SKM-1 (cell line): ENCODE results near the gene ZG16B.
A peak's percentile ranks its signal among the peaks of the same experiment; 100 is the strongest.

Experiments
- DNase-seq: peaks from one replicate; lab custom pipeline; 2025; ENCODE audit not compliant: unreplicated experiment; lab: John Stamatoyannopoulos, UW

The ZG16B gene, protein sequence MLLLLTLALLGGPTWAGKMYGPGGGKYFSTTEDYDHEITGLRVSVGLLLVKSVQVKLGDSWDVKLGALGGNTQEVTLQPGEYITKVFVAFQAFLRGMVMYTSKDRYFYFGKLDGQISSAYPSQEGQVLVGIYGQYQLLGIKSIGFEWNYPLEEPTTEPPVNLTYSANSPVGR

DNA sequence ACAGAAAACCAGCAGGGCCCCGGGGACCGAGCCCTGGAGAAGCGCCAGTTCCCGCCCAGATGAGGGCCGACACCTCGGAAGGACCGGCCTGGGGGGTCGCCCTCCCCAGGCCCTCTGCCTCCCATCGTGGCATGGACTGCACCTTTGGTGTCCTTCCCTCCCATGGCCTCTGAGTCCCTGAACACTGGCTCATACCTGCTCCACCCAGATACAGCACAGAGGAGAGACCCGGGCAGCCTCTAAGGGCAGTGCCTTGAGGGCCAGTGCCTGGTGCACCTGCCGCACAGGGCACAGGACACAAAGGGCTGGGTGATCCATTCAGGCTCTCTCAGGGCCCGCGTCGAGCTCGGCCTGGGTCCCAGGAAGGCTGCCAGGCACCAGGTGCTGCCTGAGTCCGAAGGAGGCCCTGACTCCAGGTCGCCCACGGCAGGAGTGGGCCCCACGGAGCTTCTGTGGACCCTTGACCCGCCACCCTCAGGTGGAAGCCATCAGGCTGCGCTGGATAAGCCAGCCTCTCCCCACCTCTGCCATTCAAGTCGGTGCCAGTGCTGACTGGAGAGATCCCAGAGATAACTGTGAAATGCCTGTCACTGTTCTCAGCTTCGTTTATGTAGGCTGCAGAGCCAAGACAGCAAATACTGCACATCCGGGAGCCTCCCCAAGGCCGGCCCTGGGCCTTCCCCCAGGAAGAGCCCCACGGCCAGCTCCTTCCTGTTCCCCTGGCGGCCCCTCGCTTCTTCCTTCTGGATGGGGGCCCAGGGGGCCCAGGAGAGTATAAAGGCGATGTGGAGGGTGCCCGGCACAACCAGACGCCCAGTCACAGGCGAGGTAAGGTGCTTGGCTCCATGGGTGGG lies at the start of gene ZG16B:
ZG16B (plus strand) TSS at position 803 of the 854 bp plus-strand sequence. CDS start 139 bp downstream, outside the sequence.
- DNase-seq, result no peak

DNA sequence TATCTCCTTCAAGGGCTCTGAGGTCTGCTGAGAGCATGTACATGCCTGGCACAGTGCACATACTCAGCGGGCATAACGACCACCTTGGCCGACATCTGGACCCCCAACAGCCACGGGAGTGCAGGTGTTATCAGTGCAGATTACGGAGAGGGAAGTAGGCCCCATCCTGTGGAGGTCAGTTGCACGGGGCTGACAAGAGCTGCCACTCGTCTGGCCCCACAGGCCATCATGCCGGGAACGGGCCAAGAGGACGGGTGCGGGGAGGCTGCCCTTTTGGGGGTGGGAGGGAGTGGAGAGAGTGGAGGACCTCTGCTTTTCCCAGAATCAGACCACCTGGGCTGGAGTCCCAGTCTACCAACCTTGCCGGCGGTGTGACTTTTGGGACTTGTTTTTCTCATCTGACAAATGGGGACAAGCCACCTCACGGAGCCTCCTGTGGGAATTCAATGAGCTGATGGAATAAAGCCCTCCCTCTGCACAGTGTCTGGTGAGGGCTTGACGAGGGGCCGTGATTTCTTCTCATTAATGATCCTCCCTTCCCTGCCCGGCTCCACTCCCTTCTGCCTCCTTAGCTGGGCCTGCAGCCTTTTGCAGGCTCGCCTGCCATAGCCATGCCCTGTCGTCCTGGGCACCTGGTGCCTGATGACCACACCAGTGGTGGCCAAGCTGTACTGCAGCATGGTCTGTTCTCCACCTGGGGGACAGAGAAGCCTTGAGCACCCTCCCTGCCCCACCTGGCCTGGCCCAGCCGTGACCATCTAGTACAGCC lies 47.3 kb upstream of the ZG16B start:
- DNase-seq, result no peak

DNA sequence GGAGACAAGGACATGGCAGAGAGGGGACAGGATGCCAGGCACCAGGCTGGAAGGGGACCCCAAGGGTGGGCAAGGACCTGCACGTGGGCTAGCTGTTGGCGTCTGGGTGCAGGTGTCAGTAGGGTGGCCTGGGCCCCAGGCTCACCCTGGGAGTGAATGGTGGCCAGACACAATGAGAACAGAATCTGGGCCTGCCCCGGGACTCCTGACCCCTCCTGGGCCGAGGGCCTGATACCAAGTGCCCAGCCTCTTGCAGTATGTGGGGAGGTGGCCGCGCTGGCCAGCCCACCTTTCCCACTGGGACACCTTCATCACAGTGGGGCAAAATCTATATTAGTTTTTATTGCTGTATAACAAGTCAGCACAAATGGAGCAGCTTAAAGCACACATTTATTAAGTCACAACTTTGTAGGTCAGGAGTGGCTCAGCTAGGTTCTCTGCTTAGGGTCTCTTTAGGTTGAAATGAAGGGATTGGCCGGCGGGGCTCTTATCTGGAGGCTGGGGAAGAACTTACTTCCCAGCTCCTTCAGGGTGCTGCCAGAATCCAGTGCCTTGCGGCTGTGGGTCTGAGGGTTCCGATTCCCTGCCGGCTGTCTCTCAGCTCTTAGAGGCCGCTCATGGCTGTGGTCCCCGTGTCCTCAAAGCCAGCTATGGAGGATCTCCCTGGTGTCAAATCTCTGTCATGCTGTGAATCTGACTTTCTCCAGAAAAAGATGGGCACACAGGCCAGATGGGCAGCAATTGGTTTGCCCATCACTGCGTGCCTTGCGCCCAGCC lies 46.3 kb upstream of the ZG16B start:
- DNase-seq, result no peak

DNA sequence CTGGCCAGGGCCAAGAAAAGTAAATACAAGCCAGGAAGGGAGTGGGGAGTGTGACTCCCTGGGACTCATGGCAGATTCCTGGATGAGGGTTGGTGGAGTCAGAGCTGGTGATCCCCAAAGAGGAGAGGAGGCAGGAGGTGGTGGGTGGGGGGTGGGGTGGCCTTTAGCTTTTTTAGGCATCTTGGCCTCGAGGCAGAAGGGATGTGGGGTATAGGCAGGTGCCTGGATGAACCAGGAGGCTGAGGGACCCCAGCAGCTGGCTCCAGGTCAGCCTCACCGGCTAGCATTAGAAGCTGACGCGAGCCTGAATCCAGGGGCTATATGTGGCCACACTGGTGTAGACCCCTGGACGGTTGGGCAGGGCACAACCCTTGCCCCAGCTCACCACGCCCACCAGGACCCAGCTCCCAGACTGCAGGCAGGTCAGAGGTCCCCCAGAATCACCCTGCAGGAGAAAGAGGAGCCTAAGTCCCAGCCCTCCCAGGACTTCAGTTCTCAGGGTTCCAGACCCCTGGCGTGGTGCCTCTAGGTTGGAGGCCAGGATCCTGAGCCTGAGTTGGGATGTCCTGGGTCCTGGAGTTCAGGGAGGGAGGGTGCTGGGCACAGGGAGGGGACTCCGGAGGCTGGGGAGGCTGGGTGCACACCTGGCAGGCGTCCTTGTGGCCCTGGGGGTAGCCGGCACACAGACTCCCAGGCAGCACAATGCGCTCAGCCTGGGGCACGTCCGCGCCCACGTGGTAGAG lies 45.6 kb upstream of the ZG16B start:
- DNase-seq, result no peak

DNA sequence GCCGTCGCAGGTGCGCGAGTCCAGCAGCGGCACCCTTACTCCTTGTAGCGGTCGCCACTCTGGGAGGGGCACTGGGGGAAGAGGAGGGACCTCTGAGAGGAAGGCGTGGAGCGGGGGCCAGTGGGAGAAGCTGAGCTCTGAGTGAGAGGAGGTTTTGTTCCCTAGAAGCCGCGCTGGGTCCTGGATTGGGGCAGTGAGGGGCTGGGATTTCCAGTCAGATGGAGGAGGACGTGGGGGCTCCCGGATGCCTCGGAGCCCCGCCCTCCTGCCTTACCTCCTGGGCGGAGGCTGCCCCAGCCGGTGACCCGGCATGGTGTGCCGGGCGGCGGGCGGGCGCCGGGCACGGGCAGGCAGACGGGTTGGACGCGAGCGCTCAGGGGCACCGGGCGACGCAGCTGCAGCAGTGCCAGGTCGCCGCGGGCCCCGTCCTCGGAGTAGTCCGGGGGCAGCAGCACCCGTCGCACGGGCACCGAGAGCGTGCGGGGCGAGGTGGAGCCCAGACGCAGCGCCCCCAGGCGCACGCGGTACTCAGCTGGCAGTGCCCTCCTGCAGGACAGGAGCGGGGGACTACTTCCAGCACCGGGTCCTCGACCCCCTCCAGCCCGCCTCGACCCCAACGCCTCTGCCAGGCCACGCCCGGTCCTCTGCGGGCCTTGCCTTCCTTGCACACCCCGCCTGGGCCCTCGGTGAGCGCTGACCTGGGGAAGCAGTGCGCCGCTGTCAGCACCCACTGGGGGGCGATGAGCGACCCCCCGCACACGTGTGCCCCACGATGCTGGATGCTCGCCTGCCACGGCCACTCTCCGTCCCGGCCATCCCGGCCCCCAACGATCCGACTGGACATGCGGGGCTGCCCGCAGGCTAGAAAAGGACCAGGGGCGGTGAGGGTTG lies 44.8 kb upstream of the ZG16B start:
- no peak for DNase-seq

DNA sequence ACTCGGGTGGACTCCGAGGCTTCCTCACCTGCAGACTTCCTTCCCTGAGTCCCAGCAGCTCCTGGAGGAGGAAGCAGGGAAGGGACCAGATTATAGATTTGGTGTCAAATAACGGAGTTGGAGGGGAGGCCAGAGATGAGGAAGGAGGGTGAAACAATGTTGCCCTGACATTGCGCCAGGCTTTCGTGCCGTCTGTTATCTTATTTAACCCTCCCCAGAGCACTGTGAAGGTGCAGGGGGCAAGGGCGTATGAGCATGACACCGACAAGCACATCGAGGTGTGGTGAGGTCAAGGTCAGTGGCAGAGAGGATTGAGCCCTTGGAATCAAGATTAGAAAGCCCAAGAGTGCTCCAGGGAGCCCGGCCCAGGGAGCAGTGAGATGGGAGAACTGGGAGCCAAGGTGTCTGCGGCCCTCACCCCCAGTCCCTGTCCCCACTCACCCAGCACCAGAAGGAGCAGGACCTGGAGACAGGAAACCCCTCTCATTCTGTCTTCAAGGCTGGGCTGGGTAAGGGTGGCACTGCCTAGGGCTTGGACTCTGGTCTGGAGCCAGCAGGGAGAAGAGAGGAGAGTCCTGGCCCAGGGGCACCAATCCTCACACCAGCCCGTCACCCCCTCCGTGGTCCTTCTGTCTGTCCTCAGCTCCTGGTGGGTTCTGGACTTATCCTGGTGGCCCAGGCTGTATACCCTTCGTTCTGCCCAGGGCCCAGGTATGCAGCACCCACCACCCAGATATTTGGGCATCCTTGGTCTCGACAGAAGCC lies 43.9 kb upstream of the ZG16B start:
- DNase-seq, result no peak

DNA sequence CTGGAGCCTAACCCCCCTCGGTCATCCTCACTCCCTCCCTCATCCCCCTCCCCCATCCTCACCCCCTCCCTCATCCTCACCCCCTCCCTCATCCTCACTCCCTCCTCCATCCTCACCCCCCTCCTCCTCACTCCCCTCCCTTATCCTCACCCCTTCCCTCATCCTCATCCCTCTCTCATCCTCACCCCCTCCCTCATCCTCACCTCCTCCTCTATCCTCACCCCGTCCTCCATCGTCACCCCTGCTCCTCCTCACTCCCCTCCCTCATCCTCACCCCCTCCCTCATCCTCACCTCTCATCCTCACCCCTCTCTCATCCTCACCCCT lies 43.3 kb upstream of the ZG16B start:
- DNase-seq, result no peak

DNA sequence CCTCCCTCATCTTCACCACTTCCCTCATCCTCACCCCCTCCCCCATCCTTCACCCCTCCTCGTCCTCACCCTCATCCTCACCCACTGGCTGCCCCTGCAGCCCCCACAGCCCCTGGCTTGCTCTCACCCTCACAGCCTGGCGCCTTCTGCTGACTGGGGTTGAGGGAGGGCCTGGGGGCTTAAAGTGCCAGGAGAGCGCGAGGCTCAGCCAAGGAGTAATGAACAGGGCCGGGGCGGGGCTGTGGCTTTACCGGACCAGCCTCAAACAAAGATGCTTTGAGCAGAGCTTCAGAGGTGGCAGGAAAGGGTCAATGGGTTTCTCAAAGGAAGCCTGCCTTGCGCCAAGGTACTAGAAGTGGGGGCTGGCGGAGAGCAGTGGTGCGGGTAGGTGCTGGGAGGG lies 42.7 kb upstream of the ZG16B start, which contains the start of gene PRSS33:
PRSS33 (minus strand) TSS at position 155 of the 400 bp plus-strand sequence. CDS start 1,013 bp downstream, outside the sequence.
- DNase-seq, result no peak

DNA sequence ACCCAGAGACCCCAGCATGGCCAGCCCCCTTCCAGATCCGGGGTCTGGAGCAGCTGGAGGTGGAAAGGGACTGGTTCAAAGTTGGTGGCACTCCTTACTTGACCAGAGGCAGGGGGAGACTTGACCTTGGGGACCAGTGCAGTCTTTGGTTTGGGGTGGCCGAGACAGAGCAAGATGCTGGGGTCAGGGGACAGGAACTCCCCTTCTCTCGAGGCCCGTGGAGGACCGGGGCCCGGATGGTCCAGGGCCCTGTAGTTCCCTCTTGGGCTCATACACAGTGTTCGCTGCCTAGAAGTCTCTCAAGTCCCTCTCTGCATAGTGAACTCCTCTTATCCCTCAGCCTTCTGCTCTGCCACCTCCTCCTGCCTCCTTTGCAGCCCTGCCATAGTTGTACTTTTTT lies 42.1 kb upstream of the ZG16B start:
- DNase-seq, result no peak

DNA sequence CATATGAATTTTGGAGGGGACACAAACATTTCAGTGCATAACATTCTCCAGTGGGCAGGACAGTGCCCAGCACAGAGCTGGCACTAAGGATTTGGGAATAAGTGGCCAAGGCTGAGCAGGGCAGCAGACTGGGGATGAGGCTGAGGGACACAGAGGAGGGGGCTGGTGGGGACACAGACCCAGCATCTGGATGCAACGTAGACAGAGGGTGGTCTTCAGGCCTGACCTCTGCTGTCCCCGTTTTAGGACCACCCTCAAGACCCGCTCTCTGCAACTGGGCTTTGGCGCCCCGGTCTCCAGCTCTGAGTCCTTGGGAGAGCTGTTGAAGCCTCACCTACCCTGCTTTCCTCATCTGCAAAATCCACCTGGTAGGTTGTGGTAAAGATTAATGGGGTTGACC lies 39.5 kb upstream of the ZG16B start:
- no peak for DNase-seq

DNA sequence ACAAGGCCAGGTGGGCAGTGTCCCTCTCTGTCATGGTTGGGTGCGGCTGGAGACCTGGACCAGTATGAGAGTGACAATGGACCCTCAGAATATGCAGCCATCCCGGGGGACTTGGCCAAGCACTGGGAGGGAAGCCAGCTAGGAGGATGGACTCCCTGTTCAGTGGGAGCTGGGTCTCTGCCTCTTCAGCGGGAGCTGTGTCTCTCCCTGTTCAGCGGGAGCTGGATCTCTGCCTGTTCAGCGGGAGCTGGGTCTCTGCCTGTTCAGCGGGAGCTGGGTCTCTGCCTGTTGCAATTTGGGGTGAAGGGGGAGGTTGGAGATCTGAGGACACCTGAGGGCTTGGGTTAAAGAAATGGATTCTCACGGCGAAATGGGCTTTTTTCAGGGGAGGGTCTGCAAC lies 38.9 kb upstream of the ZG16B start:
- no peak for DNase-seq

DNA sequence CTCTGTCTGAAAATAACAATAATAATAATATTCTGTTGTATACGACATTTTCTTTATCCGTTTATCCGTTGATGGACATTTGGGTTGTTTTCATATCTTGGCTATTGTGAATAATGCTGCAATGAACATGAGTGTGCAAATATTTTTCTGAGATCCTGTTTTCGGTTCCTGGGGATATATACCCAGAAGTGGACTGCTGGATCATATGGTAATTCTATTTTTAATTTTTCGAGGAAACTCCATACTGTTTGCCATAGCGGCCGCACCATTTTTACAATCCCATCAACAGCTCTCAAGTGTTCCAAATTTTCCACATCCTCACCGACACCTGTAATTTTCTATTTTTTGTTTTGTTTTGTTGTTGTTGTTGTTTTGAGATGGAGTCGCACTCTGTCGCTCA lies 37.2 kb upstream of the ZG16B start:
- no peak for DNase-seq

DNA sequence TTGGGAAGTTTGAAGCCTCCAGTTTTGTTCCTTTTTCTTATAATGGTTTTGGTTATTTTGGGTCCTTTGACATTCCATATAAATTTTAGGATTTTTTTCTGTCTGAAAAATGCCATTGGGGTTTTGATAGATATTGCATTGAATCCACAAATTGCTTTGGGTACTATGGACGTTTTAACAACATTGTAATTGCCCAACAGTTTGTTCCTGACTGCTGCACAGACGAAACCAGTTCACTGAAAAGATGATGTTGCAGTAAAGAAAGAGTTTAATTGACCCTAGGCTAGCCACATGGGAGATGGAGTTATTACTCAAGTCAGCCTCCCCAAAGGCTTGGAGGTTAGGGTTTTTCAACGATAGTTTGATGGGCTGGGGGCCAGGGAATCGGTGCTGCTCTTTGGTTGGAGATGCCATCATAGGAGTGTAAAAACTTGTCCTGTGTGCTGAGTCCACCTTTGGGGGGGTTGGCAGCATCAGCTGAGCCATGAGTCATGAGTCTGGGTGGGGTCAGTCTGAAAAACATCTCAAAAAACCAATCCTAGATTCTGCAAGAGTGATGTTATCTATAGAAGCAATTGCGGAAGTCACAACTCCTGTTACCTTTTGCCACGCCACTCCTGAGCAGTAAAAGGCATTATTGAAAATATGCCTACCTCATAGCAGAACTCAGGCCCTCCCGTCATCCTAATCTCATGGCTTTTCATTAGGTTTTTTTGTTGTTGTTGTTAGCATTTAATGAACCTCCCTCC lies 34.5 kb upstream of the ZG16B start:
- DNase-seq, result peak; percentile 48

DNA sequence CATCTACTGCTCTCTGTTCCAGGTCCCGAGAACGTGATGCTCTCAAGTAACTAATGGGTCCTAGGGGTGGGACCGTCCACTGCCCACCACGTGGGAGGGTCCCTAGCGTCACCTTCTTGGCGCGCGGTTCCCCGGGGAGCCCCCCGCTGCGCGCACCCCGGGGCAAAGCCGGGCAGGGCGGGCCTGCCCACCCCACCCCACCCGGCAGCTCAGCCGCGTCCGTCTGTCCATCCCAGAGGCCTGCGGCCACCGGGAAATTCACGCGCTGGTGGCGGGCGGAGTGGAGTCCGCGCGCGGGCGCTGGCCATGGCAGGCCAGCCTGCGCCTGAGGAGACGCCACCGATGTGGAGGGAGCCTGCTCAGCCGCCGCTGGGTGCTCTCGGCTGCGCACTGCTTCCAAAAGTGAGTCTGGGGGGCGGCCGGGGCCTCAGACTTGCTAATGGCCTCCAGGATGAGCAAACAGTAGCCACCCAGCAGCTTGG lies 31.3 kb upstream of the ZG16B start:
- DNase-seq, result no peak

DNA sequence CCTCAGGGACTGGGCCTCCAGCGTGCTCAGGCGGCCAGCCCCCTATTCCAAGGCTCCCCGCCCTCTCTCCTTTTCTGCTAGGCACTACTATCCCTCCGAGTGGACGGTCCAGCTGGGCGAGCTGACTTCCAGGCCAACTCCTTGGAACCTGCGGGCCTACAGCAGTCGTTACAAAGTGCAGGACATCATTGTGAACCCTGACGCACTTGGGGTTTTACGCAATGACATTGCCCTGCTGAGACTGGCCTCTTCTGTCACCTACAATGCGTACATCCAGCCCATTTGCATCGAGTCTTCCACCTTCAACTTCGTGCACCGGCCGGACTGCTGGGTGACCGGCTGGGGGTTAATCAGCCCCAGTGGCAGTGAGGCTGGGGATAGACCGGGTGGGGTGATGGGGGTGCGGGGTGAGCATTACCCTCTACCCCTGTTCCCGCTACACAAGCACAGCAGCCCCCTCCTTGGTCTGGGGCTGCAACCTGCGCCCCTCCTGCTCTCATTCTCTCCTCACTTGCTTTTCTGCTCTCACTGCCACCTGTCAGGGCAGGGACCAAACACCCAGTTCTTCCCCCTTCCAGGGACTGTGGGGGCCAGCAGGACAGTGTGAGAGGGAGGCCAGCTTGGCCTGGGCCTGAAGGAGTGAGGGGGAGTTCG lies 30.8 kb upstream of the ZG16B start:
- no peak for DNase-seq

DNA sequence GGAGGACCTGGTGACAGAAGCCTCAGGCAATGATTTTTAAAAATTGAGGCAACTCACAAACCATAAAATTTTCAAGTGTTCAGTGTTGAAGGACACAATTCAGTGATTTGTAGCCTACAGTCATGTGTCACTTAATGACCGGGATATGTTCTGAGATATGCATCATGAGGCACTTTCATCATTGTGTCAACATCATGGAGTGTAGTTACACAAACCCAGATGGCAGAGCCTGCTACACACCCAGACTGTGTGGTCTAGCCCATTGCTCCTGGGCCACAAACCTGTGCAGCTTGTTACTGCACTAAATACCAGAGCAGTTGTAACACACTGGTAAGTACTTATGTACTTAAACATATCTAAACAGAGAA lies 30.3 kb upstream of the ZG16B start:
- DNase-seq, result no peak

DNA sequence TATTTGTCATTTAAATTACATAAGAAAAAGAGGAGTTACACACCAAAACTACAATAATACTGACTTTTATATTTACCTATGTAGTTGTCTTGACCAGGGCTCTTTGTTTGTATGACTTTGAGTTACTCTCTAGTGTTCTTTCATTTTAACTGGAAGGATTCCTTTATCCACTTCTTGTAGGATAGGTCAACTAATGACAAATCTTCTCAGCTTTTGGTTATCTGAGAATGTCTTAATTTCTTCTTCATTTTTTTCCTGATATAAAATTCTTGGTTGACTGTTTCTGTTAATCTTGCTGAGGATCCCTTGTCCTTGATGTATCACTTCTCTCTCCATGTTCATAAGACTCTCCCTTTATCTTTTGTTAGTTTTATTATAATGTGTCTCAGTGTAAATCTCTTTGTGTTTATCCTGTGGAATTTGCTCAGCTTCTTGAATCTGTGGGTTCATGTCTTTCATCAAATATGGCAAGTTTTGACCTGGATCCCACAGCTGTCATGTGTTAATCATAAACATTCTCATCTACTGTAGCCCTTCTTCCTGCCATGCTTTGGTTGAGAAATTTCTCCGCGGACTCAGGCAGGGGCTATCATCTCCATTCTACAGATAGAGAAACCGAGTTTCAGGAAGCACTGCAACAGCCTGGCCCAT lies 26.4 kb upstream of the ZG16B start:
- no peak for DNase-seq
